Stomach (tissue), 4 donors: ENCODE measurements around the gene MAPKAPK3.

Source experiments
- EP300 ChIP-seq: sonication (generic); formaldehyde crosslinking; IDR thresholded peaks from one replicate; pipeline ENCODE4 v1.6.1; 2017; ENCODE audit warnings: antibody characterized with exemption
- POLR2A ChIP-seq, 4 donors: fragments of 450-650 bp; IDR thresholded peaks; one replicate each; pipeline ENCODE4 v1.6.1; 2016; ENCODE audit warnings: antibody characterized with exemption in 4 of 4, control low read depth in 2 of 4, mild to moderate bottlenecking in 1 of 4, moderate library complexity in 1 of 4
- TF ChIP-seq, protein P1 (sequence below), 7 experiments: fragments of 450-650 bp in 4 of 7; fragments of 200-600 bp in 3 of 7; sonication (generic) in 3 of 7; IDR thresholded peaks; one replicate each; pipeline ENCODE4 v1.5.1; 2016 to 2019; ENCODE audit warnings: antibody characterized with exemption in 7 of 7, control low read depth in 2 of 7, mild to moderate bottlenecking in 1 of 7

DNA sequence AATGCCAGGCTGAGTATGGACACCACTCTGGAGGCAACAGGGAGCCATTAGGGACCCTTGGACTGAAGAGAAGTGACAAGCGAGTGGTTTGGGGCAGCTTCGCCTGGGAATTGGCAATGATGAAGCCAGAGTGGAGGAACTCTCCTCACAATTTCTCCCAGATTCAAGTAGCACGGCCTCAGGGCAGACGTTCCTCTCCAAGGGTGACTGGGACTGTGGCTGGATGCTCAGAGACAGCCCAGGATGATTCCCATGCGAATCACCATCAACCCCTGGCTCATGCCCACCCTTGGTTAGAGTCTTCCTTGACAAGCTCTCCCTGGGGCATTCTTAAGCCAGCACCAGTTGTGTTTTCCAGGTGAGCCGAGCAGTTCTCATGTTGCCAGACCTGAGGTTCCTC lies 41.5 kb downstream of the MAPKAPK3 start:
- TF ChIP-seq EP300 (no peak), POLR2A (IDR thresholded peaks at IDR 0.05) (no peak)
- TF ChIP-seq, protein P1, sequence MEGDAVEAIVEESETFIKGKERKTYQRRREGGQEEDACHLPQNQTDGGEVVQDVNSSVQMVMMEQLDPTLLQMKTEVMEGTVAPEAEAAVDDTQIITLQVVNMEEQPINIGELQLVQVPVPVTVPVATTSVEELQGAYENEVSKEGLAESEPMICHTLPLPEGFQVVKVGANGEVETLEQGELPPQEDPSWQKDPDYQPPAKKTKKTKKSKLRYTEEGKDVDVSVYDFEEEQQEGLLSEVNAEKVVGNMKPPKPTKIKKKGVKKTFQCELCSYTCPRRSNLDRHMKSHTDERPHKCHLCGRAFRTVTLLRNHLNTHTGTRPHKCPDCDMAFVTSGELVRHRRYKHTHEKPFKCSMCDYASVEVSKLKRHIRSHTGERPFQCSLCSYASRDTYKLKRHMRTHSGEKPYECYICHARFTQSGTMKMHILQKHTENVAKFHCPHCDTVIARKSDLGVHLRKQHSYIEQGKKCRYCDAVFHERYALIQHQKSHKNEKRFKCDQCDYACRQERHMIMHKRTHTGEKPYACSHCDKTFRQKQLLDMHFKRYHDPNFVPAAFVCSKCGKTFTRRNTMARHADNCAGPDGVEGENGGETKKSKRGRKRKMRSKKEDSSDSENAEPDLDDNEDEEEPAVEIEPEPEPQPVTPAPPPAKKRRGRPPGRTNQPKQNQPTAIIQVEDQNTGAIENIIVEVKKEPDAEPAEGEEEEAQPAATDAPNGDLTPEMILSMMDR (IDR thresholded peaks at IDR 0.05): no peak
